NCI-H1105 (cell line): Measurements from ENCODE around the gene MAGI1.
A peak's percentile ranks its signal among the peaks of the same experiment; 100 is the strongest.
"Not testable (repeated sequence)": the region's sequence is repeated elsewhere in the genome, so short reads cannot be mapped to it uniquely, and the experiment has no call there.

Experiments used
- DNase-seq: peaks from one replicate; lab custom pipeline; 2025; lab: John Stamatoyannopoulos, UW

The MAGI1 gene

DNA sequence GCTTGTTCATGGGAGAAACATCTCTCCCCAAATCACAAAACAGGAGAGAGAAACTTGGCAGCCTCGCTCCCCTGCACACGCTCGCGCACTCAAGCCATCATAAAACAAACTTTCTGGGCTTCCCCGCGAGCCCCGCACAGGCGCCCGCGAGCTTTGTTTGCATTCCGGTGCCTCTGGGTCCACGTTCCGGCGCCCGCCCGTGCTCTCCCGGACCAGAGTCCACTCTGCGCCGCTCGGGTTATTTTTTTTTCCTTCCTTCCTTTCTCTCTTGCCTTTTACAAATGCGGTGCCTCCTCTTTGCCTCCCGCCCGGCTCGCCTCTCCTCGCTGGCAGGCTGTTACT, 363 bp downstream of the MAGI1 start:
- no peak for DNase-seq

DNA sequence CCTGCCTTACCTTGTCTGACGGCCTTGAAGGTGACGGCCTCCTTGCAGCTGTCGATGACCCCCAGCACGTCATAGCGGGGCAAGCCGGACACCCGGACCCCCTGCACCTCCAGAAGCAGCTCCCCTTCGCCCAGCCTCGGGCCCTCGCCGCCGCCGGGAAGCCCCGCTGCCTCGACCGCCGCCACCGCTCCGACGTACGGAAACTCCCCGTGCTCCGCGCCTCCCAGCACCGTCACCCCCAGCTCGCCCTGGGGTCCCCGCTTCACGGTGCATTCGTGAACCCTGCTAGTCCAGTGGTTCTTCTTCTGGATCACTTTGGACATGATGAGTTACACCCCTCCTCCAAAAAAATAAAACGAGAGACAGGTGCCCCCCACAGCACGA, 740 bp downstream of the MAGI1 start:
- DNase-seq = peak; percentile 3

DNA sequence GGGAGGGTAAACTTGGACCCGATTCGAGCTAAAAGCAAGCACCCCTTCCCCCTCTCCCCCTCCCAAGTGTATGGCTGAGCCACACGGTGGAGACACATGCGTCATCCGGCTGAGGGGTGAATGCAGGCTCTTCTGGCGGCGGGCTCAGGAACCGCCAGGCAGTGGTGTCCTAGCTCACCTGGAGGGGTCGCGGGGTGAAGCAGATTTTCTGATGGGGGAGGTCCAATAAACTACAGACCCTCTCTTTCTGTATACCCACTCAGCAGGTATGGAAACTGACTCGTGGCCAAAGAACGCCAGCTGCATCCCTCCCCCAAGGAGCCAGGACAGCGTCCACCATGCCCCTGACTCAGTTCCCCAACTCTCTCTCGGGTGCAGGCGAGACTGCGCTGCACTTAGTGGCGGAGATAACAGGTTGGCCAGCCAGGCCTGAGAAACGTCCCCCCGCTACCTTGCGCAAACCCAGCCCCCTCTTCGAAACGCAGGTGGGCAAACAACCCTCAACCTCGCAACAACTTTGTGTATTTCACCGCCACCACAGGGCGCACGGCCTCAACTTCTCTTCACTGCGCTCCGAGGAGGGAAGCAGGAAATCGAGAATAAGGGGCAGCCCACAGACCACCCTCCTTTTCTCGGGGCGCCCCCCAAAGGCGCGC, 1.3 kb downstream of the MAGI1 start:
- peak; percentile 2 for DNase-seq

DNA sequence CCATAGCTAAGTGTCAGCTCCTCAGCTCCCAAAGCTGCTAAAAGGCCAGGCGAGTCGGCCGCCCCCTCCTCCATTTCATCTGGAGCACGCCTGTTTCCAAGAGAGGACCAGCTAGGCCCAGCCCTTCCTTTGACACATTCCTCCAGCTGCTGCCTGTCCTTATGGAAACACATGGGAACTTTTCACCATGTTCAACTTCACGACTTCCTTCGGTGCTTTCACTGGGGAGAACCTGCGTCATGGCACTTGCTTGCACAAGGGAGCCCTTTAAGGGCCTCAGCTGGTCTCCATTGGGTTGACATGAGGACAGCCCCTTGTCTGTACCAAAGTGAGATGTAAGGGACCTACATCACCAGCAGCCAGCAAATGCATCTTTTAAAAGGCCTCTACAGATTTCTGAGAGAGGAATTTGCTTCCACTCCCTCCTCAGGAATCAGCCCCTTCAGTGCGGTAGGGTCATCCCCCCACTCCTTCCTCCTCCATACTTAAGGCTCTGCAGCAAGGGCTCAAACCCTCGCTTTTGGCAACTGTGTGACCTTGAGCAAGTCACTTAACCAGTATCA, 2.1 kb downstream of the MAGI1 start:
- no peak for DNase-seq

DNA sequence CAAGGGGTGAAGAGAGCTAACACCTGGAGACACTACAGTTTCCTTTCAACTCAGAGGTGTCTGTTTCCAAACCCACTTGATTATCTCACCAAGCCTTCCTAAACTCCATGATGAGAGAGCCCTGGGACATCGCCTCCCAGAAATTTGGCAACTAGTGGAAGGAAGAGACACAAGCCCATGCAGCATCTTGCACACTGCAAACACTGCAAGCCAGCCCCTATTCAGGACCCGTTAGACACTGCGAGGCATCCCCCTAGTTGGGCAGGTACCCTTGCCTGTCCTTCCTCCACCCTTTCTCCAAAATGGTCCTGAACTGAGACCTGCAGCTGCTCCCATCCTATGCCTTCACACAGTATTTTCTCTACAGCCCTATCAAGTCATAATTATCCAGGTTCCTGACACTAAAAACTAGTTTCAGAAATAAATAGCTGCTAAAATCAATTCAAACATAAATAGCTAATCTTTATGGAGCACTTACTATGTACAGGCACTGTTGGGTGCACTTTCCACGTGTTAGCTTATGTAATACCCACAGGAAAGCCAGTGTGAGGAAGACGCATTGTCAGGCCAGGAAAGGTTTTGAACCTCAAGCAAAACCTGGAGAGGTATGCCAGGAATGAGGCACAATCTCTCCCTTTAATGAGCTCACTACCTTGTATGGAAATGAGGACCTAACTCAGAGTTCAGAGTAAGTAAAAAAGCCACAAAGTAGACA, 2.8 kb downstream of the MAGI1 start:
- DNase-seq = no peak

DNA sequence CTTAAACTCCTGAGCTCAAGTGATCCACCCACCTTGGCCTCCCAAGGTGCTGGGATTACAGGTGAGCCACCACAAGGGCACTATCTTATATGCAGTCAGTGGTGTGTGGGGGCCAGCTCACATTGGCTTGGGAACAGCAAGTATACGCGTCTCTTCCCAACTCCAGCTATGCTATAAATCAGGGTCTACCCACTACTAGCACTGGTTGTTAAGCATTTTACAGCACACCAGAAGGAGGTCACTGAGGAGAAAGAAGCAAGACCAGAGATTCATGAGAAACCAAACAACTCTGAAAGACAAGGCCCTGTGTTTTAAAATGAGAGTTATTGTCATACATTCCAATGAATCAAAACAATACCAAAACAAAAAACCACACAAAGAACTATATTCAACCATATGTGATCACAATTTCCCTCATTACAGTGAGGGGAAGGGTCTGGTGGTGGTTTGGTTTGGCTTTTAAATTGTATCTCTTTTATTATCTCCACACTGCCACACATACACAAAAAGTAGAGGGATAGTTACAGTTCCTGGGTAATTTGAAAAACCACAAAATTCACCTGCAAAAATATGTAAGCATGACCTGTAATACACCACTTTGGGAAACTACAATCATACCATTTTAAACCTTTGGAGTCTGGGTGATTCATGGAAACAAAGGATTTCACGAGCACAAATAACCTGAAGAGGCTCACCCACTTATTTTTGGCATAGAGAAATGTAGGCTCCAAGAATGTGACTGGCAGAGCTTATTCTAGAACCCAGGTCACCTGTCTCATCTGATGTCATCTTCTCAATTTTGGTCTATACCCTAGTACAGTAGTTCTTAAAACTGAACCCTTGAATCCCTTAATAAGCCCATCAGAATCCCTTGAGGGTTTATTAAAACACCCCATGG, 5.2 kb downstream of the MAGI1 start:
- DNase-seq = no peak

DNA sequence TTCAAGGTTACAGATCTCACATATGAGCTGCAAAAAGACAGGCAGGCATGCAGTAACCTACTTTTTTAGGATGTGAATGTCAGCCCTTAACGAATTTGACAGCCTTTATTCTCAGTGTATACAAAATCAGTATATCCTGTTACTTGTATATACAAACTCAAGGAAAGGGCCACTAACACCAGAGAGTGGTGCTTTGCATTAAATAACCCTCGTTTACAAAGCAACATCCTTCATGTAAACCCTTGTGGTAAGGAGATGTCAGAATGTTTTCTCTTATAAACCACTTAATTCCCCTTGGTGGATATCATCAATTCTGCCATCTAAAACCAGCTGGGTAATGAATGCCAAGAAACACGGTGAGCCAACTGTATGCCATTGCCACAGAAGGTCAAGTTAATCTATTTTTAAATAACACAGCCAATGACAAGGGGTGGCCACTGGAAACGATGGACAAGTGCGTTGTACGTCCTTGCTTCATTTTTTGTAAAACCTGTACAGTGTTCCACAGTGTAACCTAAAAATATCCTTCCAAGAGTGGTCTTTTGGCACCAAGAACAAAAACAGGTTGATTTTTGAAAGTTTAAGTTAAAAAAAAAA, 7.5 kb downstream of the MAGI1 start:
- no peak for DNase-seq

DNA sequence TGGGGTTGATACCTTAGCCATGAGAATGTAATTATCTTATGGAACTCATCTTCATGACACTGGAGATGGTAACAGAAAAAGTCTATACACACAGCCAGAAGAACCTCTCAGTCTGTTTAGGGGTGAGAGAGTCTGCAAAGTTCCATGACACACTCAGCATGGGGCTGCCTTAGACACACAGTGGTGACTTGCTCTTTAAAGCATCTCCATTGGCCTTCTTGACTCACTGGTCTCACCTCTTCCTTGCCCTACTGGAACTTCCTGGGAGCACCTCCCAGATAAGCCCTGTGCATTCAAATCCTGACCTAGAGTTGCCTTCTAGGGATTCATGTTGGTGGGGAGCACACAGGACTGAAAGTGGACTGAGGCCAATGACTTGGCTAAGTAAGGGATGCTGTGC, 9.3 kb downstream of the MAGI1 start:
- DNase-seq = no peak

DNA sequence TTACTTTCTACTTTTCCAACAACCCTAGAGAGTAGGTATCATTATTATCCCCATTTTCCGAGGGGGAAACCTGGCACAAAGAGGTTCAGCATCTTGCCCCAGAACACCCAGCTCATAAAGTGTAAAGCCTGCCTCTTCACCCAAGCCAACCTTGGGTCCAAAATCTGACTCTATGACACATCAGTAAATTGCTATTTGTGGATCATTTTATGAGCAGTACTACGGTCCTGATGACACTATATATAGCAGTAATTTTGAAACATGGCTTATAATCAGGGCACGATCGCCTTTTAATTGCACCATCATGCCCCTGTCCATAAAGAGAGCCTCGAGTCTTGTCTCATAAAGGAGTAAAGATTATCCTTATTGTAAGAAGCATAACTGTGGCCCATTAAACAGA, 9.7 kb downstream of the MAGI1 start:
- DNase-seq = no peak

DNA sequence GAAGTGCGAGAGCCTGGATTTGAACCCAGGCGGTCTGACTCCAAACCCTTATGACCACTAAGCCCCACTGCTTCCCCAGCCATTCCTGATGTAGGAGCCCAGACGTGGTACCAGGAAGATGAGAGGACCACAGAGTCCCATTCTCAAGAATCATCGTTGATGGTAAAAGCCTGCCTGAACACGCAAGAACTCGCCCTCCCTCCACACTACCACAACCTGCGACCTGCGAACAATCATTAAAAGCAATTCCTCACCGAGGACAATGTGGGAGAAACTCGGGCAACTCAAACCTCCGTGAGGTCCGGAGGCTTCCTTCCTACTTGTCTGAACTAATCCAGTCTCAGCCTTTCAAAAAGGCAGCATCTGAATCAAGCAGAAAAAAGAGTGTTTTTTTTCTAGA, 10.3 kb downstream of the MAGI1 start:
- DNase-seq = no peak

DNA sequence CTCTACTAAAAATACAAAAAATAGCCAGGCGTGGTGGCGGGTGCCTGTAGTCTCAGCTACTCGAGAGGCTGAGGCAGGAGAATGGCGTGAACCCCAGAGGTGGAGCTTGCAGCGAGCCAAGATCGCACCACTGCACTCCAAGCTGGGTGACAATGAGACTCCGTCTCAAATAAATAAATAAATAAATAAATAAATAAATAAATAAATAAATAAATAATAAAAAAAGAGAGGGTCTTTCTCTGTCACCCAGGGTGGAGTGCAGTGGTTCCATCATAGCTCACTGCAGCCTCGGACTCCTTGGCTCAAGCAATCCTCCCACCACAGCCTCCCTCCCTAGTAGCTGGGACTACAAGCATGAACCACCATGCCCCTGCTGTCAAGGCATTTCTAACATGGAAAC, 11.6 kb downstream of the MAGI1 start:
- not testable (repeated sequence) for DNase-seq

DNA sequence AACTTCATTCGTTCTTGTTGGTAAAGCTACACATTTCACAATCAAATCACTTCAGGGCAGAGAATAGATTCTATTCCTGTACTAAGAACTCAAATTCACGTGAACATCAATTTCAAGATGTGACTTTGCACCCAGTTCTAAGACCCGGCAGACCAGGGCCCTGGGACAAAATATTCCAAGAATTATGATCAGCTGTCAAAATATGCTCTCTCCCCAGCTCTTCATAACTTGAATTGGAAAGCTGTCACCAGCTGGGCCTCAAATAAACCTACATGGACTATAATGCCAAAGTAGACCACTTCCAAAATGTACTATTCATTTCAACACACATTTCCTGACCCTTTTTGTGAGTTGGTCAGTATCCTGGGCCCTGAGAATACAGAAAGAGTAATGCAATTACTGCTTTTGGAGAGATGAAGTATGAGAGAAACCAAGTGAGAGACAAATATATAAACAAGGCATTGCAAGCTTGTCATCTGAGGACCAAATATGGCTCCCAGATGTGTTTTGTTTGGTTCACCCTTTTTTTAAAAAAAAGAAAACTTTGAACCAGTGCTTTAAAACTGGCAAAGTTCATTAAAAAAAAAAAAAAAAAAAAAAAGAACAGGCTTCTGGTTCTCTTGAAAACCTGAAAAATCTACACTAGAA, 14.9 kb downstream of the MAGI1 start:
- no peak for DNase-seq

DNA sequence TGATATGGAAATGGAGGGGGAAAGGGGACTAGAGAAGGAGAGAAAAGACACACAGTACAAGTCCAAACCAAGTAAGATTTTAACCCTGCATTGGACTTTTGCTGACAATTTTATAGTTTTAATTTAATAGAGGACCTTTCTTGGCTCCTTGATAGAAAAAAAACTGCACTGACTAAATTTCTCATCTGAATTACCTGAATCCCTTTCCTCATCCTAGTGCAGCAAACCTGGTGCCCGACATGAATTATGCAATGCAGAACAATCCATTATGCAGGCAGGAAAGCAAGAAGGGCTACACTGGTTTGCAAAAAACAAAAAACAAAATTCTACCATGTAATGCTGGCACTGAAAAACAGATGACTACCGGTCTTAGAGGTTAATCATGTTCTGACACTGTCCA, 15.5 kb downstream of the MAGI1 start:
- DNase-seq = no peak

DNA sequence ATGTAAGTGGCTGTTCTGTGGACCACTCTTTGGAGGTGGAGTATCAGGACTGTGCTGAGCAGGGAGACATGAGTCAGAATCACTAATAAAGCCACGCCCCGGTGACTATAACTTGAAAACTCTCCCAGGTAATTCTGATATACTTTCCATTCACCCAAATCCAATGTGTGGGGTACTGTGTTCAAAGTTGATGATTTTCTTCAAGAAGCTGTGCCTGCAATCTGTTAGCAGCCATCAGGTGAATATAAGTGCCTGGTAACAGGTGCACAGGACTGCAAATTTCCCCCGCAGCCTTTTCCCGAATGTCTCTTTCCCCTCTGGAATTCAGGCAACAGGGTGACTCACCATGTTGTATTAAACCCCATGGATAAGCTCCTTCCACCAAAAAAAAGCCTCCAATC, 17.0 kb downstream of the MAGI1 start:
- DNase-seq = no peak

DNA sequence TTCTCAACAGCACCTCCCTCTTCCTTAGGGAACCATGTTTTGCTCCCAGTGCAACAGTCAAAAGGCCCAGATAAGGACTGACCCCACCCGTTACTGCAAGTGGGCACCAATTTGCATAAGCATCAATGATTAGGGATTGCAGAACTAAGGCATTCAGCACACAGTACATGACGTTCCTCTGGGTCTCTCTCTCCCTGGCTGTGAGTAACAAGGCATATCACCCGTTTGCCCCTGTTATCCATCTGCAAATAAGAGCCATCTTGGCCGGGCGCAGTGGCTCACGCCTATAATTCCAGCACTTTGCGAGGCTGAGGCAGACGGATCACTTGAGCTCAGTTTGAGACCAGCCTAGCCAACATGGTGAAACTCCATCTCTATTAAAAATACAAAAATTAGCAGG, 18.8 kb downstream of the MAGI1 start:
- DNase-seq = no peak

DNA sequence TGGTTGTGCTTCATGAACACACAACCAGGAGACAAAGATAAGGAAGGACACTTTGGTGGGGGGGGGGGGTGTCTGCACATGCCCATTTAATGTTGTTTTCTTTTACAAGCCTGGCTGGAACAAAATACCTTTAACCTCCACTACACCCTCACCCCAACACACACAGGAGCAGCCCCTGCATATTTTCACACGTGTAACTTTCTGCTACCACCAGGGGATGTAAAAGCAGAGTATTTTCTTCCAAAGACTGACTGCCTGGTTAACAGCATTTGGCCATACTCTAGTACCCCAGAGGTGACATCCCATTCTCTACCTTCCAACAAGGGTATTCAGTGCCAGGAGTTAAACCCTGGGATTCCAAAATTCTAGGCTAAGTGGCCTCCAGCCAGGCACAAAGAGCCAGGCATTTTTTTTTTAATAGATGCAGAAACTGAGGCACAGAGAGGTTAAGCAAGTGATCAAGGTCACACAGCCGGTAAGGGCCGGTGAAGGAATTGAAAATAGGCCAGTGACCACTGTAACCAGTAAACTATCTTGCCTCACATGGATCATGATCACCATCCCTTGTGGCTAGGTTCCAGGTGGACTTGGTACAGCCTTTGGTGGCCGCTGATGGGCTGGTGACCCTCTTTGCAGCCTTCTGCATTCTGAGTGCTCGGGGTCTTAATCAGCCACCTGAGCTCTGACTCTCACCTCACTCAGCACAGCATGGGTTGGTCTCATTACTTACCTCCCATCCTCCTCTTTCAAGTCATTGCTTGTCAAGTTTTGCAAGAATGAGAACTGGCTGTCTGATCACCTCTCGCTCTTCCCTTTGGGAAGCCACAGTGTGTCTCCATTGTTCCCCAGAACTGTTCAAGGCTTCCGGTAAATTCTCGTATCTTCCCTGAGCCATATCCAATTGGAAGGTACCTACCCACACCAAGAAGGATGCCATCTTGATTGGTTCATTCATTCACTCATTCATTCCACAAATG, 20.4 kb downstream of the MAGI1 start:
- DNase-seq = no peak

DNA sequence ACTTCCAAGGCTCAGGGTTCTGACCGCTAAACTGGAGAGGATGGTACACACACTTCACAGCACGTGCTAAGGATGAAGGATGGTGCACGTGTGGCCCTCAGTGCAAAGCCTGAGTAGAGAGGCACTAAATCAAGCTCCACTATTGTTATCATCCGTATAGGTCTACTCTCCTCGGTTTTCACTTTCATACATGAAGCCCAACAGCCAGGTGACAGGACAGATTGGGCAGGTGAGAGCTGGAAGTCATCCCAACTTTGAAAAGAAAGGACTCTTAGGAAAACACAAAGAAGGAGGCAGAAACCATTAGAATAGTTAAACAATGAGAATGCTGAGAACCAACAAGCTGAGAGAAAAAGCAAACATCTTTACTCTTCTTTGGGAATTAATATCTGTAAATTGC, 21.1 kb downstream of the MAGI1 start:
- no peak for DNase-seq

DNA sequence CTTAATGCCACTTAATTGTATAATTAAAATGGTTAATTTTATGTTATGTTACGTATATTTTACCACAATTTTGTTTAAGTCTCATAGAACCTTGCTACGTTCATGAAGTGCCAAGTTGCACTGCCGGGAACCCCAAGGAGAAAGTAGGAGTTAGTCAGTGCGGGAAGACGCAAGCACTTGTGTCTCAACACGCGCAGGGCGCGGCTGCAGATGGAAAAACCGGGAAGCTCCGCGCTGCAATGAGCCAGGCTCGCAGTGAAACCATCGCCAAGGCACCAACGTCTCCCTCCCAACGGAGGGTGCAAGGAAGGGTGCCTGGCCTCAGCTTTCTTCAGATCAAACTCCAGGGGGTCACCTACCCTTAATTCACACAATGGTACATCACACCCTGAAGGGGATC, 21.6 kb downstream of the MAGI1 start:
- DNase-seq = no peak

DNA sequence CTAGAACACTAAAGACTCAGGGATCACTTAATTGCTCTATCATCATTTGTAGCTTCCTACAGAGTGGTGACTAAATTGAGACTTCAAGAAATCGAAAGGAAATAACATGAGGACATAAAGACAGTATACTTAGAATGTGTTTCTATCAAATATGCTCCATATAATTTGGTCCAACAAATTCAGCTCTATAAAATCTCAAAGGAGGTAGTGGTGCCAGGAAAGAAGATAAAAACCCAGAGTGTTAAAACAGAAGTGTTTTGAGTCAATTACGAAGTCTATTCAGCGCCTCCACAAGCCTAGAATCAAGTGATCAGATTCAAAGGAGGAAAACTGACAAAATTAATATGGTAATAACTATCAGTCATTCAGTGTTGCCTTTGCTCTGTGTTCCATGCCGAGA, 22.9 kb downstream of the MAGI1 start:
- DNase-seq = no peak

DNA sequence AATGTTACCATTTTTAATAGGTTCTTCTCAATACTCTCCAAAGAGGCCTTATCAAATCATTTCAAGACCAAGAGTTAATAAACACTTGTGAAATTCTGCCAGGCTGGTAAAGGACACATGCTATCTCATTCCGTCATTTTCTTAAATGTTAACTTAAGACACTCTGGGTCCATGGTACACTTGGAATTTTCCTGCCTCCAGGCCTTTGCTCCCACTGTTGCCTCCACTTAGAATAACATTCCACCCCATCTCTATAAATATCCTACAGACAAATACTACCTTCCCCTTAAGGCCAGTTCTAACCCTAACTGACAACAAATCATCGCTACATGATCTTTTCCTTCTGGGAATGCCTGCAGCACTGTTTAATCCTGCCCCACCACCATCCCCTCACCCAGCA, 24.1 kb downstream of the MAGI1 start:
- DNase-seq = no peak

DNA sequence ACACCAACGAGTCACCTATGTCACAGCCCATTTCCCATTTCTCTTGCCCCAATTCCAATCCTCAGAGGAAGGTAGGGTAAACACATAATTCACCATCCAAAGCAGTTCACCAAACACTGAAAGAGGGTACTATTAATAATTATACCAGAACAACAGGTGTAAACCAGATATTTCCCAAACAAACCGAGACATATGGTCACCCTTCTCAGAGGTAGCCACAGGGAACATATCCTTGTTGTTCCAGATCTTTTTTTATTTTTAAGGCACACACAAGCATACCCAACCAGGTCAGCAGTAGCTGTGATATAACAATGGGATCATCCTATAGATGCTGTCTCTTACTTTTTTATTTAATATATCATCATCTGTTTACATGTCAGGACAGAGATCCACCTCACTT, 24.7 kb downstream of the MAGI1 start:
- DNase-seq = no peak
